Body of pancreas (tissue), 4 donors: Measurements from ENCODE around the gene PPP2R2B.

Source experiments
- CTCF ChIP-seq, 7 experiments: fragments of 450-650 bp in 4 of 7; fragments of 200-600 bp in 3 of 7; sonication (generic) in 3 of 7; IDR thresholded peaks; one replicate each; pipeline ENCODE4 v1.5.1; 2016 to 2019; ENCODE audit warnings: antibody characterized with exemption in 7 of 7
- POLR2A ChIP-seq, 3 donors: fragments of 450-650 bp; IDR thresholded peaks; one replicate each; pipeline ENCODE4 v1.6.1; 2016; ENCODE audit warnings: antibody characterized with exemption in 3 of 3, mild to moderate bottlenecking in 2 of 3

- TF ChIP-seq CTCF (IDR thresholded peaks at IDR 0.05) (no peak), POLR2A (IDR thresholded peaks at IDR 0.05) (no peak)
These were observed 39.4 kb upstream of the PPP2R2B start for GRCh38 chr5:146917931-146918330.
